Coronary artery (tissue), 2 donors: Measurements from ENCODE around the gene ZXDC.

ENCODE experiments used
- DNase-seq: peaks from one replicate; pipeline ENCODE4 v3.0.0-alpha.2; 2017; ENCODE audit warnings: low spot score
- H3K27ac ChIP-seq, 2 donors: fragments of 200-600 bp; sonication (generic); one replicate each; pipeline ENCODE4 v1.5.1; 2016 to 2019
- H3K4me3 ChIP-seq: fragments of 200-600 bp; sonication (generic); 2 replicates; pipeline ENCODE4 v1.5.1; 2016; ENCODE audit warnings: mild to moderate bottlenecking, moderate library complexity
- TF ChIP-seq, protein P1 (sequence below): fragments of 200-600 bp; sonication (generic); IDR thresholded peaks from one replicate; pipeline ENCODE4 v1.5.1; 2019; ENCODE audit warnings: antibody characterized with exemption

Gene ZXDC

DNA sequence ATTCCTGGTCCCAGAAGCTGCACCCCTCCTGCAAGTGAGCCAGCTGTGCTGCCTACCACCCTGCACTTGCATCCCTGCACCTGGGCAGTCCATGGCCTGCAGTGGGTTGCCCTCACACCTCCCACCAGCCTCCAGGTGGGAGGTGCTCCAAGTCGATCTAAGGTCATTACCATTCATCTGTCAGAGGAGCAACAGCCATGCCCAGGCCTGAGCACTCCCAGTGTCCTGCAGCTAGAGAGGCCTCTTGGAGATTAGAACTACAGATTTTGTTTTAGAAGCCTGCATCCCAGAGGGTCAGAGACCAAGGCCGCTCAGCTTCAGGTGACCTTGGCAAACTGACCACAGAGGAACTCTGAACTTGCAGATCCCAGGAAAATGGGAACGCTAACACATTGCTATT lies 9.0 kb upstream of the ZXDC start:
- DNase-seq, result no peak
- TF ChIP-seq, protein P1, sequence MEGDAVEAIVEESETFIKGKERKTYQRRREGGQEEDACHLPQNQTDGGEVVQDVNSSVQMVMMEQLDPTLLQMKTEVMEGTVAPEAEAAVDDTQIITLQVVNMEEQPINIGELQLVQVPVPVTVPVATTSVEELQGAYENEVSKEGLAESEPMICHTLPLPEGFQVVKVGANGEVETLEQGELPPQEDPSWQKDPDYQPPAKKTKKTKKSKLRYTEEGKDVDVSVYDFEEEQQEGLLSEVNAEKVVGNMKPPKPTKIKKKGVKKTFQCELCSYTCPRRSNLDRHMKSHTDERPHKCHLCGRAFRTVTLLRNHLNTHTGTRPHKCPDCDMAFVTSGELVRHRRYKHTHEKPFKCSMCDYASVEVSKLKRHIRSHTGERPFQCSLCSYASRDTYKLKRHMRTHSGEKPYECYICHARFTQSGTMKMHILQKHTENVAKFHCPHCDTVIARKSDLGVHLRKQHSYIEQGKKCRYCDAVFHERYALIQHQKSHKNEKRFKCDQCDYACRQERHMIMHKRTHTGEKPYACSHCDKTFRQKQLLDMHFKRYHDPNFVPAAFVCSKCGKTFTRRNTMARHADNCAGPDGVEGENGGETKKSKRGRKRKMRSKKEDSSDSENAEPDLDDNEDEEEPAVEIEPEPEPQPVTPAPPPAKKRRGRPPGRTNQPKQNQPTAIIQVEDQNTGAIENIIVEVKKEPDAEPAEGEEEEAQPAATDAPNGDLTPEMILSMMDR, result no peak
- Histone ChIP-seq H3K4me3 (no peak overlapping the region), H3K27ac (no peak overlapping the region)

GRCh38 chr3:126484148-126484547 lies 8.5 kb upstream of the ZXDC start:
- DNase-seq, result no peak
- TF ChIP-seq, protein P1, result no peak
- no peak overlapping the region for H3K4me3 ChIP-seq
- no peak overlapping the region for H3K27ac ChIP-seq

DNA sequence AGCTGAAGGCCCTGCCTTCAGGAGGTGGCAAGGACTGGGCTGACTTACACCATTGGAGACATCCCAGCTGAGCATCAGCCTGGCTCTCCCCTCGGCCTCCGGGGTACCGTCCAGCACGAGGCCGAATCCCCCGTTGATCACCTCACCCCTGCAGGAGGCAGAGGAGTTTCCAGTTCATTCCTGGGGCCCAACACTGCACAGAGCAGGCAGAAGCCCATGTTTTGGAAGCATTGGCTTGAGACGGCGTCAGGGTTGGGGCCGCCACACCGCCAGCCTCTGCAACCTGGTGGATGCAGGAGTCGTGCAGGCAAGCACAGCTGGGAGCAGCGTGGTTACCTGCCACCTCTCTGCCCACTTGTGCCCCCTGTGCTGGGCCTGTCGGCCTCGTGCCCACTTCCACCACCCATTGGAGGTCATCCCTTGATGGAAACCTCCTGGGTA lies 7.7 kb upstream of the ZXDC start:
- TF ChIP-seq, protein P1, result no peak
- DNase-seq, result no peak
- H3K27ac ChIP-seq, result no peak overlapping the region
- H3K4me3 ChIP-seq, result no peak overlapping the region

- Histone ChIP-seq H3K27ac (no peak overlapping the region), H3K4me3 (no peak overlapping the region)
- TF ChIP-seq, protein P1, result no peak
- DNase-seq, result no peak
Observed at GRCh38 chr3:126482503-126483255, 7.0 kb upstream of the ZXDC start.

- Histone ChIP-seq H3K4me3 (no peak overlapping the region), H3K27ac (no peak overlapping the region)
- DNase-seq, result no peak
- TF ChIP-seq, protein P1, result no peak
Observed at GRCh38 chr3:126481808-126482502, 6.3 kb upstream of the ZXDC start.

- no peak overlapping the region for H3K4me3 ChIP-seq
- H3K27ac ChIP-seq, result no peak overlapping the region
- DNase-seq, result no peak
- TF ChIP-seq, protein P1, result no peak
Observed at GRCh38 chr3:126480861-126481260, 5.2 kb upstream of the ZXDC start.

- no peak overlapping the region for H3K27ac ChIP-seq
- H3K4me3 ChIP-seq, result no peak overlapping the region
- TF ChIP-seq, protein P1, result no peak
- no peak for DNase-seq
Observed at GRCh38 chr3:126480206-126480605, 4.5 kb upstream of the ZXDC start.
